Activated CD8-positive, alpha-beta memory T cell treated with anti-CD3 and anti-CD28 coated beads, Interleukin-2, amount 10 ng/mL, durations not matched to agents 7 days and 5 days (primary cell): Measurements from ENCODE around the gene FTO. TPM values are rescaled to one million over a fixed set of nuclear protein-coding genes. Genes with fewer than 3 reads are reported as not detected.

Experiments used
- ATAC-seq: fragments of 150-1000 bp; cut with Tn5 transposase; one replicate; pipeline ENCODE4 v1.10.0; 2021; ENCODE audit warnings: moderate library complexity
- CTCF ChIA-PET: fragments of 350-600 bp; sonication (Branson Sonifier 250); formaldehyde crosslinking; loops from one replicate; lab custom pipeline; 2021; ENCODE audit warnings: antibody characterized with exemption; lab: Charles Lee
- DNase-seq: peaks from one replicate; pipeline ENCODE4 v3.0.0-alpha.2; 2020
- H3K27ac Mint-ChIP-seq: one replicate; pipeline ENCODE4 v1.8.0; 2021; ENCODE audit warnings: mild to moderate bottlenecking, mixed read lengths
- H3K27me3 Mint-ChIP-seq: one replicate; pipeline ENCODE4 v1.8.0; 2021; ENCODE audit warnings: mixed read lengths
- H3K36me3 Mint-ChIP-seq: one replicate; pipeline ENCODE4 v1.8.0; 2021; ENCODE audit warnings: mild to moderate bottlenecking, mixed read lengths
- H3K4me1 Mint-ChIP-seq: one replicate; pipeline ENCODE4 v1.8.0; 2021; ENCODE audit warnings: mixed read lengths
- H3K4me3 Mint-ChIP-seq: one replicate; pipeline ENCODE4 v1.8.0; 2021; ENCODE audit warnings: mild to moderate bottlenecking, moderate library complexity, mixed read lengths
- H3K9me3 Mint-ChIP-seq: one replicate; pipeline ENCODE4 v1.8.0; 2022; ENCODE audit warnings: low read depth, mixed read lengths
- total RNA-seq, 2 experiments: library from RNA; stranded (reverse); gene quantifications; one replicate each; pipeline ENCODE4 v1.2.3, GENCODE V29; 2021

FTO gene
- total RNA-seq, 2 experiments from 2014 or later: 47.4 to 57.7 TPM

DNA sequence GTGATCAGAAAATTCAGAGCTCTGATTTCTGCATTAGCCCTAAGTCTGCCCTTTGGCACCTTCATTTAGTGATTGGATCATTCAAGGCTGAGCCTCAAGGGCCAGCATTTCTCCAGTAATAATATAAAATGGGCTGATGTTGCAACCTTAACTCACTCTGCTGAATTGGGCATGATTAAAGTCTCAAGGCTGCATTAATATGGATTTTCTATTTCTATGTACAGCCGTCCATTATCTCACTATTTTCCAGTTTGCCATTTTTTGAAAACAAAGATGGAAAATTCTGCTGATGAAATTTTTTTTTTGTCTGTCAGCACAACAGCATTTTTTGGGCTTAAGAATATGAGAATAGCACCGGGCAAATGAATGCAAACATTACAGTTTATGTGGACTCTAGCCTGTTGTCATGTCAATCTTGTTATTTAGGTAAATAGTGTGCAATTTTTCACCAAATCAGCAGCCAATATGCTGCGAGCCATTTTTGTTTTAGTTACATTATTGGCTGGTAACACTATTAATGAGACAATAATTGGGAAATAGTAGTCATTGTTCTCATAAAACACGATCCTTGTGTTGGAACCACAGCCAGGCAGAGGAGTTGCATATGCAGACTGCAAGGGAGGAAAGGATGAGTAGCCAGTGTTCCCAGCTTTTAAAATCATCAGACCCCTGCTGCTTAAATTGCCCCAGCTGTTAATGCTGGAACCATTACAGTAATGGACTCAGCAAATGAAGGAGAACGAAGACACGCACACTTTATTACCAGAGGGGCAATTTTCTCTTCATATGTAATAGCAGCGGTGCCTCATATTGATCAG, 10.5 kb downstream of the FTO start:
- Mint-ChIP-seq H3K27me3 (no peaks in the 10 kb centered on the region), H3K36me3 (peaks cover 4% of the 10 kb centered on the region), H3K27ac (no peak overlapping the region), H3K9me3 (no peaks in the 10 kb centered on the region), H3K4me3 (no peak overlapping the region), H3K4me1 (peaks cover 7% of the 10 kb centered on the region)
- CTCF ChIA-PET: interaction anchor here (1.0 to 1.1 kb wide), 2 partner anchors 11 to 164 kb away, joined by 3 read pairs; partner anchors contain the start of genes FTO and RPGRIP1L
- DNase-seq (no peak), ATAC-seq (no peak)

DNA sequence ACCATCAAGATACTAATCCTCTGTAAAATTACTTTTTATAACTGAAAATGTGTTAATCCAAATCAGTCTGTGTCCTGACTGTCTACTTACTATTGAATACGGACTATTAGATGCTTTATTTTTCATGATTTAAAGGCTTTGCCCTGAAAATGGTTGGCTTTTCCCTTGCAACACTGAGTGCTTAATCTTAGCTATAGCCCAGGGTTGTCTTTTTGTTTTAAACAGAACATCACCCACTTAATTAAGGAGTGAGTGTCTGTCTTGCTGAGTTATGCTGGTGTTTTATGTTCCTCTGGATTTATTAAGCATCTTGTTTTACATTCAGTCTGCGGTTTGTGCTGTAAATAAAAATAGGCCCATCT, 11.0 kb downstream of the FTO start:
- Mint-ChIP-seq H3K4me3 (no peak overlapping the region), H3K27me3 (no peaks in the 10 kb centered on the region), H3K27ac (no peak overlapping the region), H3K4me1 (peaks cover 7% of the 10 kb centered on the region), H3K36me3 (peaks cover 2% of the 10 kb centered on the region), H3K9me3 (no peaks in the 10 kb centered on the region)
- CTCF ChIA-PET: interaction anchor here (1.1 kb wide), 1 partner anchor 165 kb away, joined by 3 read pairs; no protein-coding TSS in a partner anchor
- DNase-seq (no peak), ATAC-seq (no peak)

DNA sequence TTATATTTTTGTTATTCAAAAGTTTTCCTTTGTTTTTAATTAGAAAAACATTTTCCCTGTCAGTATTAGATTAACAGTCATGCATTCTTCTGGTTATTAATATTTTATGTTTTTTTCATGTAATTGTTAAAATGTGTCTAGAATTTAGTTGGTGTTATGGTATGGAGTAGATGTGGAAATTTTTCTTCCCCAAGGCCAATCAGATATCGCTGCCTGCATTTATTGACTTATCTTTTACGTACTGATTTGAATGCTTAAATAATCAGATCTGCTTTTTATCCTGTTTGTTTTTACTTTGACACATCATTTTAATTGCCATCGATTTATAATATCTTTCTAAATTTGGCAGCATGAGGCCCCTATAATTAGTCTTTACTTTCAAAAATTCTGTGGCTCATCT, 13.6 kb downstream of the FTO start:
- no peaks in the 10 kb centered on the region for H3K9me3 Mint-ChIP-seq
- peaks cover 7% of the 10 kb centered on the region for H3K4me1 Mint-ChIP-seq
- no peak overlapping the region for H3K4me3 Mint-ChIP-seq
- H3K27ac Mint-ChIP-seq: no peak overlapping the region
- no peak for ATAC-seq
- H3K27me3 Mint-ChIP-seq: no peaks in the 10 kb centered on the region
- H3K36me3 Mint-ChIP-seq: peaks cover 4% of the 10 kb centered on the region
- DNase-seq: no peak
- CTCF ChIA-PET: no interaction called here

DNA sequence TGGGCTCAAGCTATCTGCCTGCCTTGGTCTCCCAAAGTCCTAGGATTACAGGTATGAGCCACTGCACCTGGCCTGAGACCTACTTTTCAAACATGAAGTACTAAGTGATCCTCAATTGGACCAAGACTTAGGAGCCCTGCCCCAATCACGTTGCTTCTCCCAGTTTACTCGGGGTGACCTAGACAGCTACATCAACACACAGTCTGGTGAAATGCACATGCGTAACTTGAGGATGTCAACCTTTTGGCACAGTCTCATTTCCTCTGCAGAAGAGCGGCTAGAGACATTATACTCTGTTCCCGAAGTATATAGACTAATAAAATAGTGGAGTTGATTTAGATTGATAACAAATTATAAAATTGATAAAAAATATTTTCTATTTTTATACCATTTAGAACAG, 17.1 kb downstream of the FTO start:
- CTCF ChIA-PET: no interaction called here
- Mint-ChIP-seq H3K4me1 (peaks cover 3% of the 10 kb centered on the region), H3K27me3 (no peaks in the 10 kb centered on the region), H3K9me3 (no peaks in the 10 kb centered on the region), H3K27ac (no peak overlapping the region), H3K36me3 (peaks cover 2% of the 10 kb centered on the region), H3K4me3 (no peak overlapping the region)
- DNase-seq (no peak), ATAC-seq (no peak)

DNA sequence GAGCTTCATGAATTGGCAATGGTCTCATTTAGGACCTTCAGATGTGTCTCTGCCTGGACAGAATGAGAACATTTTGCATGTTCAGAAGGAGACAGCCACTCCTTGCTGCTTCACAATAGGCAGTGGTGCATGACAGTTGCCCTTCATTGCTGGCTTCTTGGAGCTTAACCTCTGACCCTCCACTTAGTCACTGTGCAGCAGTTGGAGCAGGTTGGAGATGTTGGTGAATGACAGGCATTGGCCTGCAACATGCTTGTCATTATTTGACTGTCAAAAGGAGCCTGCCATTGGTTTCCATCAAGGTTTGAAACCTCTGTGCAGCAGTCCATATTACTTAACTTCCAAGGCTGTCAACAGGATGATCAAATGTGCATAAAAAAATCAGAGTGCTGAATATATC, 22.7 kb downstream of the FTO start:
- CTCF ChIA-PET: interaction anchor here (0.5 to 1.7 kb wide), 2 partner anchors 17 to 39 kb away, joined by 3 to 8 read pairs; no protein-coding TSS in a partner anchor

DNA sequence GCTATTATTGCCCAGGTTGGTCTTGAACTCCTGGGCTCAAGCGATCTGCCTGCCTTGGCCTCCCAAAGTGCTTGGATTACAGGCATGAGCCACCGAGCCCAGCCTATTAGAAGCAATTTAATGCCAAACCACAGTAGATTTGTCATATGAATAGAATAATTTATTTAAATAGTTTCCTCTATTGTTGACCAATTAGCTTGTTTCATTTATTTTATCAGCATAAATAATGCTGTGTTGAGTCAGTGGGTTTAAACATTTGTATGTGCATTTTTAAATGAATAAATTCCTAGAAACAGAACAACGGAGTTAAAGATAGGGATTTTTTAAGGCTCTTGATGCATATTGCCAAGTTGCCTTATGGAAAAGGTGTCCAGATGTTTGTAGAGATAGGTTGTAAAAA, 26.7 kb downstream of the FTO start:
- Mint-ChIP-seq H3K36me3 (peaks cover 8% of the 10 kb centered on the region), H3K4me3 (no peak overlapping the region), H3K4me1 (no peaks in the 10 kb centered on the region), H3K27ac (no peak overlapping the region), H3K9me3 (no peaks in the 10 kb centered on the region), H3K27me3 (no peaks in the 10 kb centered on the region)
- no peak for ATAC-seq
- no peak for DNase-seq
- CTCF ChIA-PET: interaction anchor here (1.3 kb wide), 1 partner anchor 13 kb away, joined by 4 read pairs; no protein-coding TSS in a partner anchor

More for the DNA sequence above, 22.7 kb downstream of the FTO start:
- no peak overlapping the region for H3K4me3 Mint-ChIP-seq
- DNase-seq (no peak), ATAC-seq (no peak)
- no peak overlapping the region for H3K27ac Mint-ChIP-seq
- peaks cover 8% of the 10 kb centered on the region for H3K36me3 Mint-ChIP-seq
- no peaks in the 10 kb centered on the region for H3K9me3 Mint-ChIP-seq
- H3K27me3 Mint-ChIP-seq: no peaks in the 10 kb centered on the region
- no peaks in the 10 kb centered on the region for H3K4me1 Mint-ChIP-seq

DNA sequence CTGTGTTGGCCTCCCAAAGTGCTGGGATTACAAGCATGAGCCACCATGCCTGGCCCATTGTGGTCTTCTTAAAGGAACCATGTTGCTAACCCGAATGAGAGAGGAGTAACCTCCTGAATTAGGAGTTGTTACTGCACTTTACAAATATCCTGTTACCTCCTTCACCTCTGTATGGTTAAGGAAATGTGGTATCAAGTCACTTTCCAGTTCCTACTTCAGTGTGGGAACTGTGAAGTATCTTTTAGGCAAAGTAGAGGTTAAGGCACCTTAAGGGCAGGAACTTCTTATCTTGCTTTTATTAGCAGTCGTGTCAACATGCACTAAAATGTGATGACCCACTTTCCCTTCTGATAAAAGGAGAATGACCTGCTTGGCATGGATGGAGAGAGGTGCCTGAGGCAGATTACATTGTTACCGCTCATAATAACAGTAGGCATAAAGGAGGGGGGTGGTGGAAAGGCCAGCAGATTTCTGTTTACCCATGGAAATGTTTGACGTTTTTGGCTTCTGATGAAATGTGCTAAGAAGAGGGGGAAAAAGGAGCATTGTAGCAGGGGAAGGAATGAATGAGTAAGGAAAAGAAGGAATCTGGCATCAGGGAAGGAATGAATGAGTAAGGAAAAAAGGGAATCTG, 28.5 kb downstream of the FTO start:
- no peaks in the 10 kb centered on the region for H3K9me3 Mint-ChIP-seq
- no peak for DNase-seq
- H3K27ac Mint-ChIP-seq: no peak overlapping the region
- ATAC-seq: no peak
- H3K36me3 Mint-ChIP-seq: peaks cover 6% of the 10 kb centered on the region
- no peak overlapping the region for H3K4me3 Mint-ChIP-seq
- H3K4me1 Mint-ChIP-seq: no peaks in the 10 kb centered on the region
- CTCF ChIA-PET: no interaction called here
- no peaks in the 10 kb centered on the region for H3K27me3 Mint-ChIP-seq

DNA sequence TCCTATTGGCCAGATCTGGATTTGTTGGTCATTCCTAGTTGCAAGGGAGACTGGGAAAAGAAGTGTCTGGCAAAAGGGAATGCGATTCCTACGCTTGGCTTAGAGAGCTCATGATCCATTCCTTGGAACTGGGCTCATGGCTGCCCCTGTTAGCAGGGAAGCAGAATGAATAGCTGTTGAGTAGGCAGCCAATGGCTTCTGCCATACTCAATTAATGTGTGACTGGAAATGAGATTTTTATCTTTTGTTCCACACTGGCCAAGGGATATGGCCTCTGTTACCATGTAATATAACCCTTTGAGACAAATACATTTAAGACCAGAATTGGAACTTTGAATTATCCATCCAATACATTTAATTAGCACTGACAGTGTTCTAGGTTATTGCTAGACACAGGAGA, 31.0 kb downstream of the FTO start:
- CTCF ChIA-PET: no interaction called here
- ATAC-seq (no peak), DNase-seq (no peak)
- Mint-ChIP-seq H3K36me3 (no peaks in the 10 kb centered on the region), H3K27me3 (no peaks in the 10 kb centered on the region), H3K9me3 (no peaks in the 10 kb centered on the region), H3K4me1 (no peaks in the 10 kb centered on the region), H3K4me3 (no peak overlapping the region), H3K27ac (no peak overlapping the region)

DNA sequence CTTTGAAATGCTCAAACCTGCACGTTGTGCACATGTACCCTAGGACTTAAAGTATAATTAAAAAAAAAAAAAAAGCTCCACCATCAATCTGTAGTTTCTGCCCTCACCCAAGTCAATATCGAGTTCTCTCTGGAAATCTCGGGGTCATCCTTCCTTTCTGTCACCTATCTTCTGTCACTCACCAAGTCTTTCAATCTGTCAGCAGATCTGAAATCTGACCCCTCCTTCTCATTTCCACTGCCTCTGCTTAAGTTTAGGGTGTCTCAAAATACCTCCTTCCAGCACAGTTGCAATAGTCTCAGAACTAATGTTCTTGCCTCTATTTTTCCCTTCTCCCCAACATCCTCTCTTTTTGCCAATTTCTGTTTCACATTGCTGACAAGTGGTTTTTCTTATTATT, 32.3 kb downstream of the FTO start:
- no peak overlapping the region for H3K4me3 Mint-ChIP-seq
- ATAC-seq (no peak), DNase-seq (no peak)
- CTCF ChIA-PET: no interaction called here
- no peaks in the 10 kb centered on the region for H3K27me3 Mint-ChIP-seq
- H3K27ac Mint-ChIP-seq: no peak overlapping the region
- H3K4me1 Mint-ChIP-seq: no peaks in the 10 kb centered on the region
- no peaks in the 10 kb centered on the region for H3K9me3 Mint-ChIP-seq
- no peaks in the 10 kb centered on the region for H3K36me3 Mint-ChIP-seq

DNA sequence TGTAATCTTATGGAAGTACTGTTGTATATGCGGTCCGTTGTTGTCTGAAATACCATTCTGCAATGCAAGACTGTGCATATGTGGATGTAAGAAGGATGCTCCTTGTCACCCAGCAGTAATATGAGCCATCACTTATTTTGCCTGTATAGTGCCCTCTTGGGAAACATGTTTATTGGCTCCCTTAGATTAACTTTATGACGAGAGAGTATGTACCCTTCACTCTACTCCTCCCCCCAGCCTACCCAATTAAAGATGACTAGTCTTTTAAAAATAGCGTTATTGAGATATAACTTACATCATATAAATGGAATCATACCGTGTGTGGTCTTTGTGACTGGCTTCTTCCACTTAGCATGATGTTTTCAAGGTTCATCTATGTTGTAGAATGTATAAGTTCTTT, 33.6 kb downstream of the FTO start:
- no peak overlapping the region for H3K27ac Mint-ChIP-seq
- H3K9me3 Mint-ChIP-seq: no peaks in the 10 kb centered on the region
- H3K36me3 Mint-ChIP-seq: no peaks in the 10 kb centered on the region
- ATAC-seq (no peak), DNase-seq (no peak)
- no peaks in the 10 kb centered on the region for H3K27me3 Mint-ChIP-seq
- H3K4me3 Mint-ChIP-seq: no peak overlapping the region
- no peaks in the 10 kb centered on the region for H3K4me1 Mint-ChIP-seq
- CTCF ChIA-PET: no interaction called here

DNA sequence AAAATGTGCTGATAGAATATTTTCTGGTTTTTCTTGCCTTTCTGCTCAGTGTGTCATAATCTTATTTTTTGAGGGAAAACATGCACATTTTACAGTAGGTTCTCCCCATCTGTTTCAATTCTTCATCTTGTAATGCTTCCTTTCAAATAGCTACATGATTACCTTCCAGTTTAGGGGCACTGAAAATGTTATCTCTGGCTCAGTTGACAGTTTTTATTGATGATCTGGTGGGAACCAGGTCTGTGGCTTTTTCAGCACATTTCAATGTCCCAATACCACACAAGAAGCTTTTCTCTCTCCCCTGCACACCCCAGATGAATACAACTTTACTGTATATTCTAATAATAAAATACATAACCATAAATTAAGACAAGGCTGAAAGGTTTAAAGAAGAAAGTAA, 36.5 kb downstream of the FTO start:
- no peak for DNase-seq
- Mint-ChIP-seq H3K27ac (no peak overlapping the region), H3K4me1 (peaks cover 17% of the 10 kb centered on the region), H3K4me3 (no peak overlapping the region), H3K27me3 (no peaks in the 10 kb centered on the region), H3K9me3 (no peaks in the 10 kb centered on the region), H3K36me3 (no peaks in the 10 kb centered on the region)
- ATAC-seq: no peak
- CTCF ChIA-PET: no interaction called here

DNA sequence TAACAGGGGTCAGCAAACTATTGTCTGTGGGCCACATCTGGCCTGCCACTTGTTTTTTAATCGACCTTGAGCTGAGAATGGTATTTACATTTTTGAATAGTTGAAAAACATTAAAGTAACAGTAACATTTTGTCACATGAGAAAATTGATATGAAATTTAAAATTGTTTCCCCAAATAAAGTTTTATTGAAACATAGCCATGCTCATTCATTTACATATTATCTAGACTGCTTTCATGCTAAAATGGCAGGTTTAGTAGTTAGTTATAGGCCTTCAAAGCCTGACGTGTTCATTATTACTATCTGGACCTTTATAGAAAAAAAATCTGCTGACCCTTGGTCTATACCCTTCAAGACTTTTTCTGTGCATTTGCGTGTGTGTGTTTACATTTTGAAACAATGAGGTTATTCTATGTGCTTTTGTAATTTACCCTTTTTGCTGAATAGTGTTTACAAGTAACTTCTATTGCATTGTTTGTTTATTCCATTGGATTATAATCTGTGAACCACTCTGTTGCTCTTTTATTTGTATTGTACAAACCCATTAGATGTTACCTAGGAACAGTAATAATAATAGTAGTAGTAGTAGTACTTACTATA, 37.1 kb downstream of the FTO start:
- no peaks in the 10 kb centered on the region for H3K36me3 Mint-ChIP-seq
- ATAC-seq (no peak), DNase-seq (no peak)
- H3K27ac Mint-ChIP-seq: no peak overlapping the region
- peaks cover 23% of the 10 kb centered on the region for H3K4me1 Mint-ChIP-seq
- no peak overlapping the region for H3K4me3 Mint-ChIP-seq
- H3K27me3 Mint-ChIP-seq: no peaks in the 10 kb centered on the region
- CTCF ChIA-PET: no interaction called here
- no peaks in the 10 kb centered on the region for H3K9me3 Mint-ChIP-seq

DNA sequence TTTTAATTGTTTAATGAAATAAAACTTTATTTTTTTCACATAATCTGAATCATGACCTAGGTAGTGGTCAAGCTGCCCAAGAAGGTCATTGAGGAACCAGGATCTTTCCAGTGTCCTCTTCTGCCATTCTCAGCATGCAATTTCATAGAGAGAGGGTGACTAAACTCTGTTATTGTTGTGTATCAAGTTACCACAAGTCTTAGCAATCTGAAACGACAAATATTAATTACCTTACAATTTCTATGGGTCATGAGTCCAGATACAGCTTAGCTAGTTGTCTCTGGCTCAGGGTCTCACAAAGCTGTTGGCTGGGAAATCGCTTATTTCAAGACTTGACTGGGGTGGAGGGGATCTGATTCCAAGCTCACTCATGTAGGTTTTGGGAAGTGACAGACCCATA, 37.6 kb downstream of the FTO start:
- no peaks in the 10 kb centered on the region for H3K9me3 Mint-ChIP-seq
- H3K27me3 Mint-ChIP-seq: no peaks in the 10 kb centered on the region
- DNase-seq (no peak), ATAC-seq (no peak)
- no peak overlapping the region for H3K27ac Mint-ChIP-seq
- no peaks in the 10 kb centered on the region for H3K36me3 Mint-ChIP-seq
- H3K4me1 Mint-ChIP-seq: peaks cover 24% of the 10 kb centered on the region
- CTCF ChIA-PET: no interaction called here
- no peak overlapping the region for H3K4me3 Mint-ChIP-seq
